SK-N-SH (cell line): ENCODE measurements around the gene GSTCD. TPM values are rescaled to one million over a fixed set of nuclear protein-coding genes. Genes with fewer than 3 reads are reported as not detected.
A peak's percentile ranks its signal among the peaks of the same experiment; 100 is the strongest.

Experiments used
- CTCF ChIA-PET: fragments of 300-600, 350-600 bp; formaldehyde crosslinking; extraction: SDS; loops from one replicate; lab custom pipeline; 2021; lab: Yijun Ruan, JAX
- POLR2A ChIA-PET: fragments of 350-600 bp; sonication (Branson Sonifier 250); formaldehyde crosslinking; extraction: SDS; loops from one replicate; lab custom pipeline; 2020; ENCODE audit warnings: antibody characterized with exemption, inconsistent platforms; lab: Yijun Ruan, JAX
- DNase-seq: peaks from one replicate; pipeline ENCODE4 v3.0.0; 2012
- H2AFZ ChIP-seq: fragments of 200-600 bp; sonication (generic); 2 replicates; pipeline ENCODE4 v1.8.1; 2016; ENCODE audit warnings: antibody characterized with exemption, mild to moderate bottlenecking, low read depth
- H3F3A ChIP-seq: fragments of 200-600 bp; sonication (generic); replicated peaks from 2 replicates; pipeline ENCODE3; 2016; ENCODE audit warnings: antibody characterized with exemption, mild to moderate bottlenecking; ENCODE audit not compliant: insufficient read depth
- H3K27ac ChIP-seq, 2 experiments: fragments of 200-500 bp in 1 of 2; fragments of 200-600 bp in 1 of 2; sonication (Bioruptor generic) in 1 of 2; sonication (generic), shearing (Covaris generic) in 1 of 2; 2 replicates each; pipeline versions ENCODE4 v1.5.1 to v1.6.1; 2014 to 2016; ENCODE audit warnings: low read depth in 2 of 2, inconsistent platforms in 1 of 2, low read length in 1 of 2, mild to moderate bottlenecking in 1 of 2, mixed read lengths in 1 of 2
- H3K27me3 ChIP-seq: fragments of 200-600 bp; sonication (generic), shearing (Covaris generic); 2 replicates; pipeline ENCODE4 v1.6.1; 2016; ENCODE audit warnings: mixed run types; ENCODE audit not compliant: insufficient read depth
- H3K36me3 ChIP-seq, 2 experiments: fragments of 200-500 bp in 1 of 2; fragments of 200-600 bp in 1 of 2; sonication (Bioruptor generic) in 1 of 2; sonication (generic) in 1 of 2; replicated peaks in 1 of 2; 2 replicates each; pipeline versions ENCODE3 to v1.5.1; 2014 to 2016; ENCODE audit warnings: low read length in 1 of 2, mild to moderate bottlenecking in 1 of 2; ENCODE audit not compliant: insufficient read depth in 2 of 2, control insufficient read depth in 1 of 2
- H3K4me1 ChIP-seq, 2 experiments: fragments of 200-500 bp in 1 of 2; fragments of 200-600 bp in 1 of 2; sonication (Bioruptor generic) in 1 of 2; sonication (generic), shearing (Covaris generic) in 1 of 2; 2 replicates each; pipeline versions ENCODE4 v1.5.1 to v1.6.1; 2014 to 2016; ENCODE audit warnings: low read depth in 1 of 2, low read length in 1 of 2, mixed run types in 1 of 2; ENCODE audit not compliant: insufficient read depth in 2 of 2, control insufficient read depth in 1 of 2
- H3K4me2 ChIP-seq: fragments of 200-600 bp; sonication (generic), shearing (Covaris generic); 2 replicates; pipeline ENCODE4 v1.6.1; 2017; ENCODE audit warnings: mixed run types
- H3K4me3 ChIP-seq, 2 experiments: fragments of 200-500 bp in 1 of 2; fragments of 200-600 bp in 1 of 2; sonication (Bioruptor generic) in 1 of 2; sonication (generic), shearing (Covaris generic) in 1 of 2; 2 replicates each; pipeline versions ENCODE4 v1.5.1 to v1.8.1; 2014 to 2016; ENCODE audit warnings: low read depth in 2 of 2, inconsistent platforms in 1 of 2, low read length in 1 of 2, mild to moderate bottlenecking in 1 of 2, mixed read lengths in 1 of 2, moderate library complexity in 1 of 2
- H3K79me2 ChIP-seq: fragments of 200-600 bp; sonication (generic); 2 replicates; pipeline ENCODE4 v1.8.1; 2017; ENCODE audit warnings: mild to moderate bottlenecking; ENCODE audit not compliant: insufficient read depth
- H3K9ac ChIP-seq: fragments of 200-600 bp; sonication (generic); 2 replicates; pipeline ENCODE4 v1.6.1; 2017; ENCODE audit warnings: mixed run types
- H3K9me2 ChIP-seq: fragments of 200-600 bp; sonication (generic); 2 replicates; pipeline ENCODE4 v1.6.1; 2017; ENCODE audit warnings: mixed run types
- H3K9me3 ChIP-seq: fragments of 200-600 bp; sonication (generic); 2 replicates; pipeline ENCODE4 v1.6.1; 2017; ENCODE audit warnings: mixed run types, mild to moderate bottlenecking, moderate library complexity
- H4K20me1 ChIP-seq: fragments of 200-600 bp; sonication (generic); 2 replicates; pipeline ENCODE4 v1.6.1; 2017; ENCODE audit warnings: mild to moderate bottlenecking, mixed run types; ENCODE audit not compliant: insufficient read depth
- CHD2 ChIP-seq: fragments of 150-350 bp; IDR thresholded peaks from 2 replicates; pipeline ENCODE4 v1.6.1; 2018; ENCODE audit warnings: low read length; ENCODE audit not compliant: partially characterized antibody
- ELF1 ChIP-seq: IDR thresholded peaks from 2 replicates; pipeline ENCODE4 v1.4.0; 2012
- EP300 ChIP-seq, 2 experiments: IDR thresholded peaks; 2 replicates each; pipeline versions ENCODE4 v1.4.0 to v1.6.1; 2012; ENCODE audit warnings: borderline replicate concordance in 1 of 2, low read depth in 1 of 2, low read length in 1 of 2
- GABPA ChIP-seq: IDR thresholded peaks from 2 replicates; pipeline ENCODE4 v1.4.0; 2012; ENCODE audit warnings: low read depth, mild to moderate bottlenecking
- MEF2A ChIP-seq: IDR thresholded peaks from 2 replicates; pipeline ENCODE4 v1.4.0; 2012; ENCODE audit warnings: low read depth, borderline replicate concordance
- MXI1 ChIP-seq: IDR thresholded peaks from 2 replicates; pipeline ENCODE4 v1.6.1; 2012; ENCODE audit warnings: mild to moderate bottlenecking, low read depth, low read length, improper control_type of control experiment
- RFX5 ChIP-seq: IDR thresholded peaks from 2 replicates; pipeline ENCODE4 v1.6.1; 2012; ENCODE audit warnings: mild to moderate bottlenecking, improper control_type of control experiment, low read length
- SIN3A ChIP-seq: IDR thresholded peaks from 2 replicates; pipeline ENCODE4 v1.6.1; 2012; ENCODE audit warnings: low read depth, mild to moderate bottlenecking, low read length, moderate library complexity, borderline replicate concordance
- TCF12 ChIP-seq: IDR thresholded peaks from 2 replicates; pipeline ENCODE4 v1.4.0; 2012
- TEAD4 ChIP-seq: IDR thresholded peaks from 2 replicates; pipeline ENCODE4 v1.4.0; 2012; ENCODE audit warnings: mild to moderate bottlenecking, borderline replicate concordance; ENCODE audit not compliant: insufficient read depth
- YY1 ChIP-seq: IDR thresholded peaks from 2 replicates; pipeline ENCODE4 v1.4.0; 2012; ENCODE audit warnings: low read depth, mild to moderate bottlenecking
- whole genome bisulfite sequencing: methylation state at CpG from one replicate; pipeline ENCODE4 v1.1.6; 2017; ENCODE audit warnings: low lambda C conversion rate; 5-methylcytosine and 5-hydroxymethylcytosine counted together
- polyA plus RNA-seq, 3 experiments: library from polyadenylated mRNA; depleted of rRNA; stranded (reverse); fragments of >200 nt; gene quantifications; 2 replicates each; pipeline ENCODE4 v1.2.3, GENCODE V29; 2012
- TF ChIP-seq, protein P1 (sequence below): fragments of 200-600 bp; sonication (generic); IDR thresholded peaks from 2 replicates; pipeline ENCODE4 v1.6.1; 2017; ENCODE audit warnings: antibody characterized with exemption, mild to moderate bottlenecking, moderate library complexity
- TF ChIP-seq, protein P2 (sequence below): fragments of 150-350 bp; IDR thresholded peaks from 2 replicates; pipeline ENCODE4 v1.6.1; 2016; ENCODE audit warnings: mild to moderate bottlenecking, low read depth, low read length
- TF ChIP-seq, protein P3 (sequence below): IDR thresholded peaks from 2 replicates; pipeline ENCODE4; 2012
- TF ChIP-seq, protein P4 (sequence below): fragments of 150-350 bp; IDR thresholded peaks from 2 replicates; pipeline ENCODE4 v1.6.1; 2017; ENCODE audit warnings: antibody characterized with exemption, low read length, low read depth, borderline replicate concordance
- TF ChIP-seq, protein P5 (sequence below): IDR thresholded peaks from 2 replicates; pipeline ENCODE4 v1.6.1; 2012; ENCODE audit warnings: mild to moderate bottlenecking, low read depth, low read length, moderate library complexity

The GSTCD gene
- polyA plus RNA-seq, 1 of the 3 experiments (the other 2 are of a cell fraction) = 4.8 TPM

DNA sequence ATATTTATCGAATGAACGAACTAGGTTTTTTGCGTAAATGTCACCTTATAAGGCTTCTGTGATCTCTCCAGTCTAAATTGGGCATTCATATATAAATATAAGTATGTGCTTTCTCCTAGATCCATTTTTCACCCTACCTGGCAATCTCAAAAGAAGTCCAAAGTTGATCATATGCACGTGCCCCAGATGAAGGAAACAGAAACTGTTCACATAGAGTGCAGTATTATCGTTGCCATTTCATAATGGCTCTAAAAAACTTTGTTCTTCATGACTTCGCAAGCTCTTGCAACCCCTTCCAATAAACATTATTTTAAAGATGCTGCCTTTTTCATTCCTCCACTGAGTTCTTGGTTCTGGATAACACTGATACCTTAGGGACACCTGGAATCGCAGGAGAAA, 803 bp upstream of the GSTCD start:
- H3K79me2 ChIP-seq = peaks cover 94% of the 10 kb centered on the region
- H3K27me3 ChIP-seq = no peaks in the 10 kb centered on the region
- peak overlapping the region; percentile 81 to 90; a peak in 3 of 4 replicates for H3K27ac ChIP-seq
- peak overlapping the region; percentile 76 for H3K9ac ChIP-seq
- peaks cover 17% of the 10 kb centered on the region for H3F3A ChIP-seq
- peak overlapping the region; percentile 80 for H3K4me2 ChIP-seq
- H2AFZ ChIP-seq = peak overlapping the region; percentile 90
- no peaks in the 10 kb centered on the region for H3K9me2 ChIP-seq
- WGBS = 19% methylated on average over 7 of the region's 7 CpGs
- no peaks in the 10 kb centered on the region for H4K20me1 ChIP-seq
- no peak for DNase-seq
- H3K4me3 ChIP-seq = peak overlapping the region; percentile 73 to 97
- no peaks in the 10 kb centered on the region for H3K9me3 ChIP-seq
- CTCF ChIA-PET = interaction anchor here (1.7 kb wide), 1 partner anchor 234 kb away, joined by 6 read pairs; the partner anchor contains the start of gene PPA2
- POLR2A ChIA-PET = no interaction called here
- TF ChIP-seq ELF1 (no peak), SIN3A (no peak), GABPA (no peak), RFX5 (no peak), EP300 (IDR thresholded peaks at IDR 0.05; ENCODE audit: borderline replicate concordance in 1 of 2, low read depth in 1 of 2, low read length in 1 of 2) (no peak)
- TF ChIP-seq, protein P1, sequence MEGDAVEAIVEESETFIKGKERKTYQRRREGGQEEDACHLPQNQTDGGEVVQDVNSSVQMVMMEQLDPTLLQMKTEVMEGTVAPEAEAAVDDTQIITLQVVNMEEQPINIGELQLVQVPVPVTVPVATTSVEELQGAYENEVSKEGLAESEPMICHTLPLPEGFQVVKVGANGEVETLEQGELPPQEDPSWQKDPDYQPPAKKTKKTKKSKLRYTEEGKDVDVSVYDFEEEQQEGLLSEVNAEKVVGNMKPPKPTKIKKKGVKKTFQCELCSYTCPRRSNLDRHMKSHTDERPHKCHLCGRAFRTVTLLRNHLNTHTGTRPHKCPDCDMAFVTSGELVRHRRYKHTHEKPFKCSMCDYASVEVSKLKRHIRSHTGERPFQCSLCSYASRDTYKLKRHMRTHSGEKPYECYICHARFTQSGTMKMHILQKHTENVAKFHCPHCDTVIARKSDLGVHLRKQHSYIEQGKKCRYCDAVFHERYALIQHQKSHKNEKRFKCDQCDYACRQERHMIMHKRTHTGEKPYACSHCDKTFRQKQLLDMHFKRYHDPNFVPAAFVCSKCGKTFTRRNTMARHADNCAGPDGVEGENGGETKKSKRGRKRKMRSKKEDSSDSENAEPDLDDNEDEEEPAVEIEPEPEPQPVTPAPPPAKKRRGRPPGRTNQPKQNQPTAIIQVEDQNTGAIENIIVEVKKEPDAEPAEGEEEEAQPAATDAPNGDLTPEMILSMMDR = no peak
- H3K4me1 ChIP-seq = peaks cover 12 to 18% of the 10 kb centered on the region in 2 experiments; a peak in 2 of 4 replicates
- H3K36me3 ChIP-seq = peaks cover 3 to 14% of the 10 kb centered on the region in 2 experiments

DNA sequence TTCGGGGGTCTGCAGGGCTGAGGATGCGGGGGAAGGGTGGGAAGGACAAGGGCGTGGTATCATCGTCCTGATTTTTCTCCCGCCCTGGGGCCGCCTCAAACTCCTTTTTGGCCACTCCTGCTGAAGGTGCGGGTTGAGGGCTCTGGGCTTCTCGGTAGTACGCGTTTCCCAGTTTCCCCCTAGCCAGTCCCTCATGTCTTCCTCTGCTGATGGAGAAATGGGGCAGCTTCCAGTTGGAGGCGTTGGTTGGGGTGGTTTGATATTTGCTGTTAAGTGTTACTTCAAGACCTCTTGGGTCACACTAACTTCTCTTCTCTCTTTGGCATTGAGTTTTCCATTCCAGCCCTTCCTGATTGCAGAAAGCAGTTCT, 482 bp downstream of the GSTCD start:
- Histone ChIP-seq H3K4me3 (peak overlapping the region; percentile 73 to 97), H4K20me1 (no peaks in the 10 kb centered on the region), H3K4me1 (peaks cover 12 to 20% of the 10 kb centered on the region in 2 experiments; a peak in 2 of 4 replicates)
- POLR2A ChIA-PET = no interaction called here
- TF ChIP-seq MEF2A (no peak), TCF12 (no peak), MXI1 (no peak), CHD2 (no peak), TEAD4 (no peak), YY1 (no peak), GABPA (no peak)
- TF ChIP-seq, protein P2, sequence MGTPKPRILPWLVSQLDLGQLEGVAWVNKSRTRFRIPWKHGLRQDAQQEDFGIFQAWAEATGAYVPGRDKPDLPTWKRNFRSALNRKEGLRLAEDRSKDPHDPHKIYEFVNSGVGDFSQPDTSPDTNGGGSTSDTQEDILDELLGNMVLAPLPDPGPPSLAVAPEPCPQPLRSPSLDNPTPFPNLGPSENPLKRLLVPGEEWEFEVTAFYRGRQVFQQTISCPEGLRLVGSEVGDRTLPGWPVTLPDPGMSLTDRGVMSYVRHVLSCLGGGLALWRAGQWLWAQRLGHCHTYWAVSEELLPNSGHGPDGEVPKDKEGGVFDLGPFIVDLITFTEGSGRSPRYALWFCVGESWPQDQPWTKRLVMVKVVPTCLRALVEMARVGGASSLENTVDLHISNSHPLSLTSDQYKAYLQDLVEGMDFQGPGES = no peak
- TF ChIP-seq, protein P3, sequence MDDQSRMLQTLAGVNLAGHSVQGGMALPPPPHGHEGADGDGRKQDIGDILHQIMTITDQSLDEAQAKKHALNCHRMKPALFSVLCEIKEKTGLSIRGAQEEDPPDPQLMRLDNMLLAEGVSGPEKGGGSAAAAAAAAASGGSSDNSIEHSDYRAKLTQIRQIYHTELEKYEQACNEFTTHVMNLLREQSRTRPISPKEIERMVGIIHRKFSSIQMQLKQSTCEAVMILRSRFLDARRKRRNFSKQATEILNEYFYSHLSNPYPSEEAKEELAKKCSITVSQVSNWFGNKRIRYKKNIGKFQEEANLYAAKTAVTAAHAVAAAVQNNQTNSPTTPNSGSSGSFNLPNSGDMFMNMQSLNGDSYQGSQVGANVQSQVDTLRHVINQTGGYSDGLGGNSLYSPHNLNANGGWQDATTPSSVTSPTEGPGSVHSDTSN = no peak
- TF ChIP-seq, protein P4, sequence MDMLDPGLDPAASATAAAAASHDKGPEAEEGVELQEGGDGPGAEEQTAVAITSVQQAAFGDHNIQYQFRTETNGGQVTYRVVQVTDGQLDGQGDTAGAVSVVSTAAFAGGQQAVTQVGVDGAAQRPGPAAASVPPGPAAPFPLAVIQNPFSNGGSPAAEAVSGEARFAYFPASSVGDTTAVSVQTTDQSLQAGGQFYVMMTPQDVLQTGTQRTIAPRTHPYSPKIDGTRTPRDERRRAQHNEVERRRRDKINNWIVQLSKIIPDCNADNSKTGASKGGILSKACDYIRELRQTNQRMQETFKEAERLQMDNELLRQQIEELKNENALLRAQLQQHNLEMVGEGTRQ = no peak
- TF ChIP-seq, protein P5, sequence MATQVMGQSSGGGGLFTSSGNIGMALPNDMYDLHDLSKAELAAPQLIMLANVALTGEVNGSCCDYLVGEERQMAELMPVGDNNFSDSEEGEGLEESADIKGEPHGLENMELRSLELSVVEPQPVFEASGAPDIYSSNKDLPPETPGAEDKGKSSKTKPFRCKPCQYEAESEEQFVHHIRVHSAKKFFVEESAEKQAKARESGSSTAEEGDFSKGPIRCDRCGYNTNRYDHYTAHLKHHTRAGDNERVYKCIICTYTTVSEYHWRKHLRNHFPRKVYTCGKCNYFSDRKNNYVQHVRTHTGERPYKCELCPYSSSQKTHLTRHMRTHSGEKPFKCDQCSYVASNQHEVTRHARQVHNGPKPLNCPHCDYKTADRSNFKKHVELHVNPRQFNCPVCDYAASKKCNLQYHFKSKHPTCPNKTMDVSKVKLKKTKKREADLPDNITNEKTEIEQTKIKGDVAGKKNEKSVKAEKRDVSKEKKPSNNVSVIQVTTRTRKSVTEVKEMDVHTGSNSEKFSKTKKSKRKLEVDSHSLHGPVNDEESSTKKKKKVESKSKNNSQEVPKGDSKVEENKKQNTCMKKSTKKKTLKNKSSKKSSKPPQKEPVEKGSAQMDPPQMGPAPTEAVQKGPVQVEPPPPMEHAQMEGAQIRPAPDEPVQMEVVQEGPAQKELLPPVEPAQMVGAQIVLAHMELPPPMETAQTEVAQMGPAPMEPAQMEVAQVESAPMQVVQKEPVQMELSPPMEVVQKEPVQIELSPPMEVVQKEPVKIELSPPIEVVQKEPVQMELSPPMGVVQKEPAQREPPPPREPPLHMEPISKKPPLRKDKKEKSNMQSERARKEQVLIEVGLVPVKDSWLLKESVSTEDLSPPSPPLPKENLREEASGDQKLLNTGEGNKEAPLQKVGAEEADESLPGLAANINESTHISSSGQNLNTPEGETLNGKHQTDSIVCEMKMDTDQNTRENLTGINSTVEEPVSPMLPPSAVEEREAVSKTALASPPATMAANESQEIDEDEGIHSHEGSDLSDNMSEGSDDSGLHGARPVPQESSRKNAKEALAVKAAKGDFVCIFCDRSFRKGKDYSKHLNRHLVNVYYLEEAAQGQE = no peak
- TF ChIP-seq, all 33 proteins: peak for 0
- Histone ChIP-seq H3K9me3 (no peaks in the 10 kb centered on the region), H3K27ac (peak overlapping the region; percentile 81 to 86), H3K9me2 (no peaks in the 10 kb centered on the region), H3K4me2 (peak overlapping the region; percentile 80), H3F3A (peaks cover 27% of the 10 kb centered on the region), H3K36me3 (peaks cover 2 to 8% of the 10 kb centered on the region in 2 experiments), H3K27me3 (no peaks in the 10 kb centered on the region), H2AFZ (peak overlapping the region; percentile 90), H3K79me2 (peaks cover 83% of the 10 kb centered on the region), H3K9ac (peak overlapping the region; percentile 76)
- WGBS = 0% methylated on average over 10 of the region's 11 CpGs
- DNase-seq = no peak
- CTCF ChIA-PET = interaction anchor here (0.7 to 1.0 kb wide), 3 partner anchors 188 to 620 kb away, joined by 3 read pairs; no protein-coding TSS in a partner anchor
